T-helper 2 cell treated with Interferon-gamma antibody and Interleukin-4, amounts not matched to agents 100 ng/mL and 5 ng/mL, for 36 hours (primary cell): ENCODE results near the gene SH2D1A. TPM values are rescaled to one million over a fixed set of nuclear protein-coding genes. Genes with fewer than 3 reads are reported as not detected.

Experiments
- intact Hi-C: fragments of 100-400 bp; cut with micrococcal nuclease; formaldehyde crosslinking; loops from one replicate; pipeline ENCODE4 v1.15.1; 2023
- total RNA-seq: library from RNA; stranded (reverse); gene quantifications from 2 replicates; pipeline ENCODE4 v1.2.3, GENCODE V29; 2022

Gene SH2D1A
- total RNA-seq, 1 donor from 2014 or later: 45.9 TPM

DNA sequence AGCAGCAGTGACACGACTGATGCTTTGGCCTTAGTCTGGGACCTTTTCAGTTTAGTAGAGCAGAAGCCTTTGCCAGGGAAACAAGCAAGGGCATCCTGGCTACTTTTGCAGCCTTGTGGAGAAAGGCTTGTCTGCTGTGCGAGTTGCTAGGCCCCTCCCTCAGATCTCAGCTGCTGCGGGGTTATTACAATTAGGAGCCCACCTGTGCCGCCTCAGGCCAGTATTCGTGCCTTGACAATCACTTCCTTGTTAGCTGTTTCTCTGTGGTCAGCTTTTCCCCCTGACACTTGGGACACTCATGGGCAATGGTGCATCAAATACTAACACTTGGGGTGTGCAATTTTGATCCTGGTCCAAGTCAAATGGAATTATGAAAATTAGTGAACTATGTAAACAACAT is 67.9 kb downstream of the SH2D1A start:
- intact Hi-C loops: no loop called here

DNA sequence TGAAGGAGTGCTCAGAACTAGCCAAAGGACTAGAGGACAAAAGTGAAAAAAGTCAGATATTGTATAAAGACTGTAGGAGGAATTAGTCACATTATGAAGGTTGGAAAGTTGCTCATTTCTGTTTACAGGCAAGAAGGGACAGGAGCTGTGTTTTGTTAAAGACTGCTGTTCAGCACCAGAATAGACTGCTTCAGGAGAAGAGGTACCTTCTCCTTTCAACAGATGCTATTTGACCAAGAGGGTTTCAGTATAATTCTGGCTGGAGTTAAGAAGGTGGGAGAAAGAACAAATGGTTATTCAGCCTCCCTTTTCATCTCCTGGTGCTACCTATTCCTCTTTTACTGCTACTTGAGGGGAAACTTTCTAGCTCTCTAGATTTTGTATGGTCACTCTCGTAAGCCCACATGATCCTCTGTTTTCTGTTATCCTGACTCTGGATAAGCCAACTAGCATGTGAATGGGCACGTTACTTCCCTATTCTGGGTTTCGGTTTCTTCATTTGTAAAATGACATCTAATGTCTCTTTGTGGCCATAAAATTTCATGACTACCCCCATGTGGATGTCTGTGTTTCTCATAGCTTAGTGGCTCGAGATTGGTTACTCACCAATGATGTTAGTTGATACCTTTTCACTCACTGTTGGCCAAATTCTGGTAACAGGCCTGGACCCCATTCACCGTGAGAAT is 68.9 kb downstream of the SH2D1A start:
- intact Hi-C loops: no loop called here

DNA sequence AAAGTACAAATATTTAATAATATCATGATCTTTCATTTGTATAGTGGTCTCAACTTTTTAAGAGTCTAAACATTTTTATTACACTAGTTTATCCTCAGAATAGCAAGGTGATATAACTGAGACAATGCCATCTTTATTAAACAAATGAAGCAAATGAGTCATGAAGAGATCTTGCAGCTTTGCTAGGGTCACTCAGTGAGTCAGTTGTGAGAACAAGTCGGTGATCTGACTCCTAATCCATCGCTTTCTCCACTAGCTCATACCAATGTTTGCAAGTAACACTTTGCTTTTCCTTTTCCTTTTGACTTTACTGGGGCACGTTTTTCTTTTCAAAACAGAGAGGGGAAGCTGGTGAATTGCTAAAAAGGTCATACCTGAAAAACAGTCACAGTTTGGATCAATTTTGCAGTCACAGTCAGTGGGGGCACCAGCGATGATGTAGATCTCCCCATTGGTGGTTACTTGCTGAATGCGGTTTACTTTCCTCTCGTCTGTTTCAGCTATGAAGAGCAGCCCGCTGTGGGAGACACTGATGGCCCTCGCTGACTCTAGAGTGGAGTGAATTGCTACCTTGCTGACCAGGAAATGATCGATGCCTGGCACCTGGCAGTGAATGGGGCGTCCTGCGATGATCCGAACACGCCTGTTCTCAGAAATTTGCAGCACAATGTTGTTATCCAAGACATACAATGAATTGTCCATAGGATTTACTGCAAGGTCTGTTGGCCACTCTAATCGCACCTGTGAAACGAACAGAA is 75.7 kb downstream of the SH2D1A start:
- intact Hi-C loops: no loop called here

Other genes with a start within 250 kb of the SH2D1A start
- not detected in 2 replicates for gene TEX13D, start 13.9 kb upstream of the SH2D1A start, total RNA-seq